GM19324 (cell line): ENCODE results near the gene APOBEC4.
A peak's percentile ranks its signal among the peaks of the same experiment; 100 is the strongest.
"Not testable (repeated sequence)": the region's sequence is repeated elsewhere in the genome, so short reads cannot be mapped to it uniquely, and the experiment has no call there.

Source experiments
- ATAC-seq: cut with Tn5 transposase; IDR thresholded peaks from one replicate; pipeline ENCODE4 v1.9.1; 2021; ENCODE audit warnings: mild to moderate bottlenecking, moderate library complexity; ENCODE audit not compliant: unreplicated experiment, low FRiP score

The APOBEC4 gene, protein sequence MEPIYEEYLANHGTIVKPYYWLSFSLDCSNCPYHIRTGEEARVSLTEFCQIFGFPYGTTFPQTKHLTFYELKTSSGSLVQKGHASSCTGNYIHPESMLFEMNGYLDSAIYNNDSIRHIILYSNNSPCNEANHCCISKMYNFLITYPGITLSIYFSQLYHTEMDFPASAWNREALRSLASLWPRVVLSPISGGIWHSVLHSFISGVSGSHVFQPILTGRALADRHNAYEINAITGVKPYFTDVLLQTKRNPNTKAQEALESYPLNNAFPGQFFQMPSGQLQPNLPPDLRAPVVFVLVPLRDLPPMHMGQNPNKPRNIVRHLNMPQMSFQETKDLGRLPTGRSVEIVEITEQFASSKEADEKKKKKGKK

DNA sequence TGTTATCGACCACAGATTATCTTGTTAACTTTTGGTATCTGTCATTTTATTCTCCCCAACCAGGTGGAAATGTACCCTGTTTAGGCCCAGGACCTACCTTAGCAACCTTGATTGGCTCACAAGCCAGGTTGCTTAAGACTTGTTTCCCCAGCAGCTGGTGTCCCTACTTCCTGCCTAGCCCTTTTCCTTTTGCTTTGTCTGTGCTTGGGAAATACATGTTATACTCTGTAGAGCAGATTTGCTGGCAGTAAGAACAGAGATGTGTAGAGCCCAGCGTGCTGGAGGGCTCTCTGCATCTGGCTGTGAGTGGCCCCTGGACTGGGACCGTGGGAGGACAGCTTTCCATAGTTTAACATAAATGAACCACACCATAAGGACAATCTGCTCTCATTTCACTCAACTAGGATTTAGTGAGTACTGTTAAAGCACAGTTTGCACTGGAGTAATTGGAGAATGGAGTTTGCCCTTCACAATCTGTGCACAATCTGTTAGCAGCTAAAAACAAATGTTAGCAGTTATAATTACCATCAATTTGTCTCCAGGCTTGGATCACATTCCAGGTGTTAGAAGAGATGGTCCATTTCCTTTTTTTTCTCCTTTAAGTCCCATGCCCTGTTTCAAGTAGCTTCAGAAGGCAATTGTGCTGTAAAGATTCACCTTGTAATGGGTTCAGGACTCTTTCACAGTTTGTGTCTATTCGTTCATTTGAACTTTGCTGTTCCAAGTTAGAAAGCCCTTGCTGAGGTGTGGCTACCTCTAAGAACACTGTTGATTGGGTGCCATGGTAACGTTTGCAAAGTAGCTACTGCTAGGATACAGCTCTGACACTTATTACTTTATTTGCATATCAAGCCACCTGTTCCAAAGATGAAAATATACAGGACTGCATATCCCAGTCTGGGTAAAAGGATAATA lies at the start of gene APOBEC4:
TSS of gene APOBEC4 (minus strand) at position 770 of the 915 bp plus-strand sequence. CDS start 4,535 bp downstream, outside the sequence.
- ATAC-seq, result no peak

- no peak for ATAC-seq
These were observed 49.7 kb upstream of the APOBEC4 start for GRCh38 chr1:183702813-183703198.

DNA sequence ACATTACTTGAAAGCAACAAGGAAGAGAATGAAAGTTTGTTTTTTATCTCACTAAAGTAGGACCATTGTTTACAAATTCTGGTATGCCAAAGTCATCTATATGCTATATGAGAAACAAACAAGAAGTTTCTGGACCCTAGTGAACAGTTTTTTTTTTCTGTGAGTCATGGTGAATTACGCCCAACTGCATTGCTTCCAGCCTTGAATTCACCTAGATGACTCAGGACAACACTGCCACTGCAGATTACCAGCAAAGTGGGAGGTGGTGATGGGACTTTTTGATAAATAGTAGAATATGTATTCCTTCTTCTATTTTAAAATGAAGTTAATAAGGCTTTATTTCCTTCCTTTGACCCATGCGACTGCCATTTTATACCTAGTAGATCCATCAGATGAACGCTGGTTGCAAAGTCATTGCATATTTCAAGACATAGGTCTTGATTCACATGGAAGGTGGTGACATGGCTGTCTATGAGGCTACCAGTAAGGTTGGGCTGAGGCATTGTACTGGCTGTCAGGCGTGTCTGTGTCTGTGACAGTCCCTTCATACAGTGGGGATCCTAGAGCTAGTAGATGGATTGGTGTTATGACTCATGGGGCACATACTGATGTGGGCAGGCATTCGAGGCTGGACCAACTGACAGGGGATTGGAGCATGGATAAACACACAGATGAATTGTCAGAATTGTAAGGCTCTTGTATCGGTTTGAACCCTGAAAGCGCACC lies 49.1 kb upstream of the APOBEC4 start:
- no peak for ATAC-seq

- ATAC-seq, result no peak
These were observed 46.6 kb upstream of the APOBEC4 start for GRCh38 chr1:183699616-183700160.

GRCh38 chr1:183697814-183698590 lies 44.9 kb upstream of the APOBEC4 start:
- ATAC-seq, result no peak

DNA sequence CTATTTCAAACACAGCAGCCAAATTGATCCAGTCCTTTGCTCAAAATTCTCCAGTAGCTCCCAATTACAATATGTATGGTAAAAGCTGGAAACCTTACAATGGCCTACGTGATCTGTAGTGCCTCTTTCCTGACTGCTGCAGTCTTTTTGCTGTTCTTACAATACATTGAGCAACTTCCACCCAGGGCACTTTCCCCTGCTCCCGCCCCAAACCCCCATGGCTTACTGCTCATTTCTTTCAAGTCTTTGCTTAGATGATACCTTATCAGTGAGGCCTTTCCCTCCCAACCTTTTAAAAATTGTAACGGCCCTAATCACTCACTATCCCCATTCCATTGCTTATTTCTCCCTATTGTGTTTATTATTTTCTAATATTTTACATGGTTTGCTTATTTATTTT lies 43.9 kb upstream of the APOBEC4 start:
- no peak for ATAC-seq

DNA sequence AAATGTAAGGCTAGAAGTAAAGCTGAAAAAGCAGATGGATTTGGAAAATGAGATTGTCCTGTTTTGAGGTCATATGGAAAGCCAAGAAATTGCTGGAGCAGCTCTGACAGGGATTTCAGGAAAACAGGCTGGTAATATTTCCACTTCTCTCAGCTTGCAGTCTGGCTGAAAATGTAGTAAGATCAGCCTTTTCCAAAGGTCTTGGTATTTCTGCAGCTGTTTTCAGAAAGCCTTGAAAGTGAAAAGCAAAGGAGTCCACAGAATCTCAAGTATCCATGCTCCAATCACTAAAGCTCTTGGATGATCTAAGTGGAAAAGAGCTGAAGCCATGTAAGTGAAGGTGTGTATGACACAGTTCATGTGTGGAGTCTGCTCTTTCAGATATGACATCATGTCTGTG lies 41.6 kb upstream of the APOBEC4 start:
- ATAC-seq, result no peak

GRCh38 chr1:183694066-183694465 lies 41.0 kb upstream of the APOBEC4 start:
- ATAC-seq, result no peak

DNA sequence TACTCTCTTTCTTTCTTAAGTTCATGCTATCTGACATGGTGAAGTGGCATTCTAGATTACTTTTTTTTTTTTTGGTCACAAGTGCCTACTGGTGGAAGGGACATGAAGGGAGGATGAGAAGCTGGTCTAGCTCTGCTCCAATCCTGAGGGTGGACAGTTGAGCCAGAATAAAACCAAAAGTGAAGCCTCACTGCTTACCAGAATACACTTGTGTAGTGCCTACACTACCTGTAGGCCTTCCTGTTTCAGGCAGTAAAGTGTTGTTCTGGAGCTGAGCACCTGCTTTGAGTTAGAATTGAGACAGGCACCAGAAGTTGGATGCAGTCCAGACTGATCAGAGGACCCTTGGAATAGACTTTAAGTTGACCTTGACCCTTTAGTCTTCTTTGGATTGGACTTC lies 40.4 kb upstream of the APOBEC4 start:
- ATAC-seq, result no peak

DNA sequence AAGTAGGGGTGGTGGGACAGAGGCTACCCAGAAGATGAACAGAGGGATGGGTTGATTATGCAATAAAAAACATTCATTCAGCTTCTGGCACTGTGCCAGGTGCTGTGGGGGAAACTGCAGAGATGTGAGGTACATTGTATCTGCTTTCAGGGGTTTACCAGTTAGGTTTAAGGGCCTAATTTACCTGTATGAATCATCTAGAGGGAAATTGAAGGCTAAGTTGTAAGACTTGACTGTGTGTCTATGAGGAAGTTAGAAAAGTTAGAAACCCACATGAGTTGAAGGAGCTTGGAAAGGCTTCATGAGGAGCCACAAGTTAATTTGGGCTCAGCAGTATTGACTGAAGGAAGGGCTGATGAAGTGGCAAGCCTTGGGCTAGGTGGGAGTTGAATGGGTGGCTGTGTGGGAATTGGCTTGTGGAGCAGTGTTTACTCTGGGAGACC lies 36.7 kb upstream of the APOBEC4 start:
- ATAC-seq, result peak; percentile 49

DNA sequence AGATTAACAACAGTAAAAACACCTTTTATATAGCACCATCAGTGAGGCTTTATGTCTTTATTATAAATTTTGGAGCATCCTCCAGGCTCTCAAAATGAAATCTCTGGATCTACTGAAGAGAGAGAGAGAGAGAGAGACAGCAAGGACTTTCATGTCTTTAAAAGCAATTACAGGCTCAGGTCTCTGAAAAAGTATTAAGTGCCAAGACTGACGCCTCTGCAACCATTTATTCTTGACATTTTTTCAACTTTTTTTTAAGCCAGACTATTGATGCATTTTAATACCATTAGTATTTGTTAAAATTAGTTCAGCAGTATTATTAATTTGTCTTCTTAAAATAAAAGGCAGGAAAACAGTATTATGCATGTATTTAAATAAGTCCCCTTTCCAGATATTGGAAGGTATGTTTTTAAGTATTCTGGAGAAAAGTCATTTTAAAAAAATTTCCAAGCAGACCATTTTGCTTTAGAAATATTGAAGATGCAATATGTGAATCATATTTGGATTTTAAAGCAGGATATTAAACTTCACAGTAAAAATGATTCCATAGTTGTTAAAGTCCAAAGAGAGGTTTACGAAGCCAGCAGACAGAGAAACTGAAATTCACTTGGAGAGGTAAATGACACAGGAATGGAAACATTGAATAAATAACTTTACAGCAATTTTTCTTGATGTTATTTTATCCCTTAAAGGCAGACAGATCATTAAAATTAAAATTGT lies 35.4 kb upstream of the APOBEC4 start:
- ATAC-seq, result no peak

GRCh38 chr1:183687546-183688304 lies 34.6 kb upstream of the APOBEC4 start:
- no peak for ATAC-seq

DNA sequence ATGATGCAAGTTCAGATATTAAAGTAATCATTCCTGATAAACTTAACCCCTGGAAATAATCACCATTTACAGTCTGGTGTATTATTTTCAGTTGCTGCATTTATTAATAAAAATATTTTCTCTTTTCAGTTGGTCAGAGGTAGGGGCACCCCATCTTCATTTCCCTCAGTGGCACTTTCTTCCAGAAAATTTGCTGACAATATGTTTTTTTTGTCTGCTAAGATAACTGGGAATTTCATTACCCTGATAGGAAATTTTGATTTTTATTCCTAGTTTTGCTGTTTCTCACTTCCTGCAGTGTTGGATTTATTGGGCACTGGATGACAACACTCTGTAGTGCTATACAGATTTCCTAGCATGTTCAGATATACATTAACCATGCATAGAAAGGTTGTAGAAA lies 33.1 kb upstream of the APOBEC4 start:
- ATAC-seq, result no peak

- ATAC-seq, result no peak
These were observed 32.1 kb upstream of the APOBEC4 start for GRCh38 chr1:183685112-183685713.

DNA sequence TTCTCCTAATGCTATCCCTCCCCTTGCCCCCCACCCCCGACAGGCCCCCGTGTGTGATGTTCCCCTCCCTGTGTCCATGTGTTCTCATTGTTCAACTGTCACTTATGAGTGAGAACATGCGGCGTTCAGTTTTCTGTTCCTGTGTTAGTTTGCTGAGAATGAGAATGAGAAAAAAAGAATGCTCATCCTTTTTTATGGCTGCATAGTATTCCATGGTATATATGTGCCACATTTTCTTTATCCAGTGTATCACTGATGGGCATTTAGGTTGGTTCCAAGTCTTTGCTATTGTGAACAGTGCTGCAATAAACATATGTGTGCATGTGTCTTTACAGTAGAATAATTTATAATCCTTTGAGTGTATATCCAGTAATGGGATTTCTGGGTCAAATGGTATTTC lies 26.2 kb upstream of the APOBEC4 start:
- not testable (repeated sequence) for ATAC-seq

GRCh38 chr1:183678819-183679218 lies 25.7 kb upstream of the APOBEC4 start:
- no peak for ATAC-seq

DNA sequence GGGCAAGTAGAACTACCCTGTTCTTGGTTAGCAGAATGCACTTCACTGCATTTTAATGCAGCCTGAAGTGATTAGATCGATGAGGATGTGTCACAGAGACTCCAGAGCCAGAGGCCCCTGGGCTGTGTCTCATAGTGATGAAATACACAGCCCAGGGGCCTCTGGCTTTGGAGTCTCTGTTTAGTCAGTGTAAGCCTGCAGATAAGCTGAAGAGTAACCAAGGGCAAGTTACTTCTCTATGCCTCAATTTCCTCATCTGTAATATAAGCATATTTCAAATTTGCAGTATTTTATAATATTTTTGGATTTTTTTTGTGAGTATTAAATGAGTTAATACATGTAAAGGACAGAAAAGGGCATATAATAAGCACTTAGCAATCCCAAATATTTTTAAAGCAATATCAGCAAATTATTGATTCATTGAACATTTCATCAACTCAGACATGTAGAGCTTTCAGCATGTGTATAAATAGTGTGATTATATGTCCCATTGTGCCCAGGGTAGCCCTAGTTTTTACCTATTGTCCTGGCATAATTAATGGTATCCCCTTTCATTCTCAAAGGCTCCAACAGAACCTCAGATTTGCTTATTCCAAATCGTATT lies 23.6 kb upstream of the APOBEC4 start:
- ATAC-seq, result no peak
